AG20443 (cell line): Measurements from ENCODE around the gene OPA1.

ENCODE experiments used
- DNase-seq: peaks from one replicate; pipeline ENCODE4 v3.0.0; 2012; ENCODE audit warnings: low spot score, mixed read lengths

OPA1 gene, protein sequence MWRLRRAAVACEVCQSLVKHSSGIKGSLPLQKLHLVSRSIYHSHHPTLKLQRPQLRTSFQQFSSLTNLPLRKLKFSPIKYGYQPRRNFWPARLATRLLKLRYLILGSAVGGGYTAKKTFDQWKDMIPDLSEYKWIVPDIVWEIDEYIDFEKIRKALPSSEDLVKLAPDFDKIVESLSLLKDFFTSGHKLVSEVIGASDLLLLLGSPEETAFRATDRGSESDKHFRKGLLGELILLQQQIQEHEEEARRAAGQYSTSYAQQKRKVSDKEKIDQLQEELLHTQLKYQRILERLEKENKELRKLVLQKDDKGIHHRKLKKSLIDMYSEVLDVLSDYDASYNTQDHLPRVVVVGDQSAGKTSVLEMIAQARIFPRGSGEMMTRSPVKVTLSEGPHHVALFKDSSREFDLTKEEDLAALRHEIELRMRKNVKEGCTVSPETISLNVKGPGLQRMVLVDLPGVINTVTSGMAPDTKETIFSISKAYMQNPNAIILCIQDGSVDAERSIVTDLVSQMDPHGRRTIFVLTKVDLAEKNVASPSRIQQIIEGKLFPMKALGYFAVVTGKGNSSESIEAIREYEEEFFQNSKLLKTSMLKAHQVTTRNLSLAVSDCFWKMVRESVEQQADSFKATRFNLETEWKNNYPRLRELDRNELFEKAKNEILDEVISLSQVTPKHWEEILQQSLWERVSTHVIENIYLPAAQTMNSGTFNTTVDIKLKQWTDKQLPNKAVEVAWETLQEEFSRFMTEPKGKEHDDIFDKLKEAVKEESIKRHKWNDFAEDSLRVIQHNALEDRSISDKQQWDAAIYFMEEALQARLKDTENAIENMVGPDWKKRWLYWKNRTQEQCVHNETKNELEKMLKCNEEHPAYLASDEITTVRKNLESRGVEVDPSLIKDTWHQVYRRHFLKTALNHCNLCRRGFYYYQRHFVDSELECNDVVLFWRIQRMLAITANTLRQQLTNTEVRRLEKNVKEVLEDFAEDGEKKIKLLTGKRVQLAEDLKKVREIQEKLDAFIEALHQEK

DNA sequence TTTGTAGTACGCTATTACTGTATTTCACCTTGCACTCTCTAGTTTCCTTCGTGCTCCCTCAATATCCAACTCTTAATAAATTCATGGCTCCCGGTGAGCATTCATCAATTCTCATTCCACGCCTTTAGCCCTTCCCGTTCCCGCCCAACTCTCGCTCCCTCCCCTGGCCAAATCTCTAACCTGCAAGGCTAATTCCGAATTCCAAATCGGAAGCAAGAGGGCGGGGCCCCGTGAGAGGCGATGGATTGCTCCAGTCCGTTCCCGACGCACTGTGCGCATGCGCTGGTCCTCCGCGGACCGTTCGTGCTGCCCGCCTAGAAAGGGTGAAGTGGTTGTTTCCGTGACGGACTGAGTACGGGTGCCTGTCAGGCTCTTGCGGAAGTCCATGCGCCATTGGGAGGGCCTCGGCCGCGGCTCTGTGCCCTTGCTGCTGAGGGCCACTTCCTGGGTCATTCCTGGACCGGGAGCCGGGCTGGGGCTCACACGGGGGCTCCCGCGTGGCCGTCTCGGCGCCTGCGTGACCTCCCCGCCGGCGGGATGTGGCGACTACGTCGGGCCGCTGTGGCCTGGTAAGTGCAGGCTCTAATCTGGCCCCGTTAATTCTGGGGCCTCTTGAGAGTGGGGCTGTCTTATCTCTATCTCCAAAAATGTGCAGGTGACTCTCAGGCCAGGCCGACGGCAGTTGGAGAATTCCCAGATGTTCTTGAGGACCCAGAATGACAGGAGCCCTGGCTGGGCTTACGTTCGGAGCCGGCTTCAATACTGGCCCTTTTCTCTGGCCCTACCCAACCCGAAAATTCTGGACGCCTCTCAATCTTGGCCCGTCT lies at the start of gene OPA1:
Gene OPA1, plus strand, starts transcription at position 368 of the 827 bp plus-strand sequence. Its CDS starts 170 bp downstream, at position 538.
- DNase-seq: peak; percentile 100

DNA sequence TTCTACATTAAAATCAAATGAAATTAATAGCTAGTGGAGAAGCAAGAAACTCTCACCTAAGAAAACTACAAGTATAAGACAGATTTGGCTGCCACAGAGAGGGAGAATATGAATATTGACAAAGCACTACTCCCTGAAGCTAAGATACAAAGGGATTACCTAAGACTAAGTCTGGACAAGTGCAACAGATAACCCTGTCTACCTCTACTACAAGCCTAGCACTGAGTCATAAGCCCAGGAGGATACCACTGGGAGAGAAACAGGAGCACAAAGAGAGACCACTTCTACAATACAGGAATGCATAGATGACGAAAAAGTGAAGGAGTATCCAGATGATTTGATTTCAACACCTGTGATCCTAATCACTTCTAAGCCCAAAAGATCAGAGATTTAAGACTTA lies 48.7 kb upstream of the OPA1 start:
- no peak for DNase-seq

DNA sequence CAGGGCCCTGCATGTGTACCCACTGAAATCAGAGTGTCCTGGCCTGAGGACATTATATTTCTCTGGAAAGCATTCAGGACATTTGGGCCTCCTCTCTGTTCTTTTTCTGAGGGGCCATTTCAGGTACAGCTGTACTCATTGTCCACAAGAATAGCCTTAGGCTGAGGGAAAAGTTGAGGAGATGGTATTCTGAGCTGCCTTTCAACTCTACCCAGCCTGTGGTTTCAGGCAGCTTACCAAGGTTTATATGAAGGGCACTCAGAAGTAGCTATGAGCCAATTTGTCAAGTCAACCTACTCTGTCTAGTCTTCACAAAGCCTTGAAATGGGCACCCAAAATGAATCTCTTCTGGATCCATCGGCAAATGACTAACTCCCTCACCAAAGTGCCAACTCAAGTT lies 47.7 kb upstream of the OPA1 start:
- no peak for DNase-seq

DNA sequence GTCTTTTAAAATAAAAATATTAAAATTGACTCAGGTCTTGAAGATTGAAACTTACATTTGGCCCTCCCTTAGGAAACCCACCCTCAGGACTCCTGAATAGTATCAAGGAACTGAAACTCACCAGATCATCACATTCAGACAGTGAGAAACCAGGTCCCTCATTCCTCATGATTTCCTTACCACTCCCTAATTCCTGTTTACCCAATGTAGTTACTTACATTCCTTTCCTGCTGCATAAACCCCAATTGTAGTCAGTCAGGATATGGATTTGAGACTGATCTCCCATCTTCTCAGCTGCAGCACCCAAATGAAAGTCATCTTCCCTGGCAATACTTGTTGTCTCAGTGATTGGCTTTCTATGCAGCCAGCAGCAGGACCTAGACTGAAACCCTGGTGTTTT lies 46.9 kb upstream of the OPA1 start:
- DNase-seq: no peak

DNA sequence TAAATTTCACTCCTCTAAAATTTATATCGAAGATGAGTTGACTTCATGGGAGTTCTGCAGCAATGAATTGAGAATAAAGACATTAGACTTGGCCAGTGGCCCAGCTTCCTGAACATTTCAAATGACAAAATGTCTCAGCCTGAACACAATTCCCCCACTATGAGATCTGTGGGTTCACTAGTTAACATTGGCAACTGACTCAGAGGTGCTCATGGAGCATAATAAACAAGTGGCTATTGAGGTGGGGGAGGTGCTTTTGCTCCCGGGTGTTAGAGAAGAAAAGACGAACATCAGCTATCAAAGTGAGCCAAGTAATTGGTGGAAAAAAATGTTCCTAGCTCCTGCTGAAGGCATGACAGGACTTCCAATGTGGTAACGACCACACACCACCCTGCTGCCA lies 44.6 kb upstream of the OPA1 start:
- no peak for DNase-seq

DNA sequence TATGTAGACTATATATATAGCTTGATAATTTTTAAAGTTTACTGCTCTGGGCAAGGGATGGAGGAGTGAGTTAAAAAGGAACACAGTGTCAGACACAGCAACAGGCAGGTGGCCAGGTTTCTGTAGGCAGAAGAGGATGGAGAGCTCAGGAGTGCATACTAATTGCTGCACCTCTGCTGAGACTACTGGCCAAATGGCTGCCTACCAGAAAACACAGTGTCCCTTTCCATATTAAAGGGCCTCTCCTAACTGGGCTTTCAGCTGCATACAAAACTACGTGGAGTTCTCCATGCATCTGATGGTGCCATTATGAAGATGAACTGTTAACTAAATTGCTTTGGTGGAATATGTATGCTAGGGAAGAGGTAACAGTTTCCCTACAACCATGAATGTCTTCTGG lies 40.1 kb upstream of the OPA1 start:
- DNase-seq: no peak

DNA sequence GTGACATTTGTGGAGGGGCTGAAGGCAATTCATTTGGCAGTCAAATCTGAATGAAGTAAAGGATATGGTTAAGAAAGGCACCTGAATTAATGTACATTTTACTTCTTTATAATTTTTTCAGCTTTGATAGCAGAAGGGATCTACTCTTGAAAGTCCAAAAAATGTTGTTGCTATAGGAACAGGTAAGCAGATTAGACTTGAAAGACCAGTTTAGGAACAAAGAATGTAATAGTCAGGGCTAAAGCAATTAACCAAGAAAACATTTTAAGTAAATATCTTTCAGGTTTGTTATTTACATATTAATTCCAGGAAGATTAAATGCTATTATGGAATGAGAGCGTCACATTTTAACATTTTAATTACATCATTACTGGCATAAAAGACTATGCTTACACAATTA lies 39.4 kb upstream of the OPA1 start:
- no peak for DNase-seq

DNA sequence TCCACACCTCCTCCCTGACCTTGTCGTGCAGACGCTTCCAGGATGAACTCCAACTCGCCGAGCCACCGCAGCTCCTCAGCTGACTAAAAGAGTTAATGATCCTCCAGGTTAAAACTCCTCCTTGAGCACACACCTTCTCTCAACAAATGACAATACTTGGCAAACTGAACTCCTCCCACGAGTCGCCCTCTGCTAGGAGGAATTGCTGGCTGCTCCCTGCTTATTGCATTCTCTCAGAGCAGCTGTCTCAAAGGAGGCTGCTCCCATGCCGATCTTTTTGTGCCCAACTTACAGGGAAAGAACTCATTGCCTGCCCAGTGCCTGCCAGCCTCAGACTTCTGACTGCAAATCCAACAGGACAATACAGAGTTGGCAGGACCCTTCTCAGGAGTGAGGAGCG lies 38.2 kb upstream of the OPA1 start, which contains the start of gene ATP13A4:
Gene ATP13A4, minus strand, starts transcription at position 85 of the 400 bp plus-strand sequence. CDS start 96 bp downstream, outside the sequence.
- DNase-seq: no peak

DNA sequence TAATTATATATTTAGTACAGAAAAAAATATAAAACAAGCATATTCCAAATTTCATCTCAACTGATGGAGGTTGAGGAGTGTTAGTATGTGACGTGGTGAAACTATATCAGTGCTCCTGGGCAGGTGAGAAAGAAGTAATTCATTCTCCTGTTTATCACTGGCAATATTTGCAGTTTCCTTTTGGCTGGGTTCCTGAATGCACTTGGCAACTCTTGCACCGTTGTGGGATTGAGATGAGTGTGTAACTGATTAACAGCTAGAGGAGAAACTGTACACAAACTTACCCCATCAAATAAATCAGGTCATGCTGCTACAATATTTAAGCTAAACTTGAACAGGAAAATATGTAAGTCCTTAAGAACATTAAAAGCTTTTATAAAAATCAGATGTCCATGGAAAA lies 36.2 kb upstream of the OPA1 start:
- DNase-seq: no peak

DNA sequence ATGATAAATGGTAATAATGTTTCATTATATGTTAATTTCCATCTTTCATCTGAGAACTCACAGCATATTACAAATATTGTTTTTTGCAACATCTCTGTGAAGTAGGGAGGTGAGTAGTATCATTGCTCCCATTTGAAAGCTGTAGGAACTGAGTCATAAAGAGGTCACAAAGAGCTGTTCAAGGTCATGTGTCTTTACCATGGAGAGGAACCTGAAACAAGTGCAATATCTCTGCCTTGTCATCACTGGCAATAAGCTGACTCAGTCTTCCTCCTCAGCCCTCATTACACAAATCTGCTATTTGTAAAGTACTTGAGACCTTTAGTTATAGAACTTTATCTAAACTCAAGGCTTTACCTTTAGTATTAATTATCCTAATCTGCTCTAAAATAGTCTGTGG lies 33.9 kb upstream of the OPA1 start:
- no peak for DNase-seq

DNA sequence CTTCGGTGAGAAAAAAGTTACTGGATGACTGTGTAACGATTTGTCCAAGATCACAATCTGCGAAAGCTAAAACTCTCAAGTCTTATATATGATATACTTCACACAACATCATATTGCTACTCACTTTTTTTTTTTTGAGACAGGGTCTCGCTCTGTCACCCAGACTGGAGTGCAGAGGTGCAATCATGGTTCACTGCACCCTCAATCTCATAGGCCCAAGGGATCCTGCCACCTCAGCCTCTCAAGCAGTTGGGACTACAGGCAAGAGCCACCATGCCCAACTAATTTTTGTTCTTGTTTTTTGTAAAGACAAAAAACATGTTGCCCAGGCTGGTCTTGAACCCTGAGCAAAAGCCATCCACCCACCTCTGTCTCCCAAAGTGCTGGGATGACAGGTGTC lies 32.9 kb upstream of the OPA1 start:
- DNase-seq: no peak

DNA sequence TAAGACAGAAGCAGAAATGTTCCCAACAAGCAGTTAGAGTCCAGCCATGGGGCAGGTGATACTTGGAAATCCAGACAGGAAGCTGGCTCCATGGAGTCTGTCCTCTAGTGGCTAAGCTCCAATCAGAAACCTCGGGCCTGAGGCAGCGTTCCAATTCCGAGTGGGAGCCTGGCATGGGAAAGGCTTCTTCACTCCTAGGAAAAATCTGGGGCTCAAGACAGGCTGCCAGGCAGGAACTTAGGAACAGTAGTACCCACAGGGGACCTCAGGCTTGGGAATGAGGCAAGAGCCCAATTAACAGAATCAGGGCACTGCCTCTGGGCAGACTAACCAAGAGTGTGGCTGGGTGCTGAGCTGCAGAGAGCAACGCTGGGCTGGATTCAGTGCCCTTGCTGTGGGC lies 32.1 kb upstream of the OPA1 start:
- no peak for DNase-seq

DNA sequence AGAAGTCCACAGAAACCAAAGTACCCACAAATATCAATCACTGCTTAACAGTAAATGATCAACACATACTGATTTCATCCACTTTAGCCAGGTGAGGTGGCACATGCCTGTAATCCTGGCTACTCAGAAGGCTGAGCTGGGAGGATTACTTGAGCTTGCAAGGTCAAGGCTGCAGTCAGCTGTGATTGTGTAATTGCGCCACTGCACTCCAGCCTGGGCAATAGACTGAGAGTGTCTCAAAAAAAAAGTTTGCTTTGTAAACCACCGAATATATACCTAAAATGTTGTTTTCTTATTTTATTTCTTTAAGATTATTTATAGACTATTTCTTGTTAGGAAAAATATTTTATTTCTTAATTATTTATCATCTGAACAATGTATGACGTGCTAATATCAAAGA lies 29.6 kb upstream of the OPA1 start:
- DNase-seq: no peak

DNA sequence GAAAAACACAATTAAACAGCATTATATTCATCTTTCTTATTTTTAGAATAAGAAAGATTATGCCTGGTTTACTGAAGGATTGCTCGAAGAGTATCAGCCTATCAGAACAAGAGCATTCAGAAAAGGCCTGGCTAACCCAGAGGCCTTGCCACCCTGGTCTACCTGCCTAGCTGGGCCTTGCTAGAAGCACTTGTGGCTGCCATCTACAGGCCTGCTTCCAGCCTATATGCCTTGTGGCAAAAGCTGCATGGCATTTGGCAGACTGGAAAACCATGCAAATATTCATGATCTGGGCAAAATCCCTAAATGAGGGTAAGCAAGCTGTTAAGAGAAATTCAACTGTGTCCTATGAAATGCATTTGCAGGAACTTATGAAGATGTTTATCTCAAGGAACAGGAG lies 29.0 kb upstream of the OPA1 start:
- no peak for DNase-seq

DNA sequence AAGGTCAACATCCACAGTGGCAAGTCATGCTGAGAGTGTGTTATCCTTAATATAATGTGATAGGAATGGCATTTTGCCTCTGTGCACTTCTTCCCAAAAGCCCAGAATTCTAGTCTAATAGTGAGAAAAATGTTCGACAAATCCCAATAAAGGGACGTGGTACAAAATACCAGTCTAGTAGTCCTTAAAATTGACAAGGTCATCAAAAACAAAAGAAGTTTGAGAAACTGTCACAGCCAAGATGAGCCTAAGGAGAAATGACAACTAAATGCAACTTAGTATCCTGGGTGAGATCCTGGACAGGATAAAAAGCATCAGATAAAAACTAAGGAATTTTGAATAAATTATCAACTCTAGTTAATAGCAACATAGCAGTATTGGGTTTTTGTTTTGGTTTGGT lies 23.9 kb upstream of the OPA1 start:
- DNase-seq: no peak

DNA sequence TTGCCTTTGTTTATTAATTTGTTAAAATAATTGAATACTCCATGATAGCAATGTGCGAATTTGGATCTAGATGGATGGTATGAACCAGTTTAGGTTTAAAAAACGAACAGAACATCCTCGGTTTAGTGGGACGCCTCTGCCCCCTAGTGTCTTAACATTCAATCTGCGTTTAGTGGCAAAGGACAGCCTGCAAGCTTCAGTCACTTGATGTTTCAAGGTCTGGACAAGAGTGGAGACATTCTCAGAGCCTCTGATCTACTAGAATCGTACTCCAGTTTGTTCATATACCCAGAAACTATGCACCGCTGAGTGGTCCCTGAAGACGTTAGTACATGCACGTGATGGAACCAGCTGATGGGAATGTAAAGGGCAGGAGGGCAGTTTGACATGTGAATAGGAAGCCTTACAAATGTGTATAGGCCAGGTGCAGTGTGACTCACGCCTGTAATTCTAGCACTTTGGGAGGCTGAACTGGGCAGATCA lies 20.5 kb upstream of the OPA1 start:
- peak; percentile 70 for DNase-seq

DNA sequence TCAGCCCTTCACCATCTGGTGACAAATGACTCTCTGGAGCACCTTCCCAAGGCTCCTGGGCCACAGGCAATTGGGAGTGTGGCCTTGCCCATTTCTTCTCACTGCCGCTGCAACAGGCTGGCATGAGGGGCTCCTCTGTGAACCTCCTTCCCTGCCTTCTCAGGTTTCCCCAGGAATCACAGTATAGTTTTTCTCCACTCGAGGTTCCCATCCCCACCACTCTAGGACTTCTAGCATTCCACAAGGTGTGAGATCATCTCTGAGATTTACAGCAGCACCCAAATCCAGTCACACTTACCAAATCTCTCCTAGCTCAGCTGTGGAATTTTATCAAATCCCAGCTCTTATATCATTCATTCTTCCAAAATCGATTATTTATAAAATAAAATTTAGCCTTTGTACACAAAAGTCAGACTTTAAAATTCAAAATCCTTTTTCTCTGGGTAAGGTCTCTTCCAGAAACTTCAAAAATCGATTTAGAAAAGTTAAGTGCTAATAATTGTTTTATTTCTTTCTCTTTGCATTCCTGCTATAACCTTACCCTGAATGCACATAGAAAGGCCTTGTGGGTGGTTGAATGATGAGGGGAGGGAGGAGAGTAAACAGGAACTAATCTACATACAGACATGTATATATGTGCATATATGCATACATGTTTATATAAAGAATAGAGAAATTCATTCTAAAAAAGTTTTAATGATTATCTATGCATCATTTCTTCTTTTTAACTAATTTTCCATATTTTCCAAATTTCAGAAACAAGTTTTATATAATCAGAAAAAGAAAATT lies 19.4 kb upstream of the OPA1 start:
- DNase-seq: no peak

DNA sequence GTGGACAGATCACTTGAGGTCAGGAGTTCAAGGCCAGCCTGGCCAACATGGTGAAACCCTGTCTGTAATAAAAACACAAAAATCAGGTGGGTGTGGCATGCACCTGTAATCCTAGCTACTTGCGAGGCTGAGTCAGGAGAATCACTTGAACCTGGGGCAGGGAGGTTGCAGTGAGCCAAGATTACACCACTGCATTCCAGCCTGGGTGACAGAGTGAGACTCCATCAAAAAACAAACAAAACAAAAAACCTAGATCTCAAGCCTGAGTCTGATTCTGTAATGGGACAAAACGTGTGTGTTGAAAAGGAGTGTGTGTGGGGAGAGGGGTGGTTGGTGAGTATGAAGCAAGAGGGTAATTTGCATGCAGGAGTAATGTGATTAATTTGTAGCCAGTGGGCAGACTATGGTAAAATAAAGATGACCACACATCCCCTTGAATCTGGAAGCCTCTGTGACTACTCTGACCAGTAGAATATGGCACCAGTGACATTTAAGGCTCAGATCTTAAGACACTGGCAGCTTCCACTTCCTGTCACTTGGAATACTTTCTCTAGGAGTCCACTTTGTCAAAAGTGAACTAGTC lies 18.4 kb upstream of the OPA1 start:
- DNase-seq: no peak

DNA sequence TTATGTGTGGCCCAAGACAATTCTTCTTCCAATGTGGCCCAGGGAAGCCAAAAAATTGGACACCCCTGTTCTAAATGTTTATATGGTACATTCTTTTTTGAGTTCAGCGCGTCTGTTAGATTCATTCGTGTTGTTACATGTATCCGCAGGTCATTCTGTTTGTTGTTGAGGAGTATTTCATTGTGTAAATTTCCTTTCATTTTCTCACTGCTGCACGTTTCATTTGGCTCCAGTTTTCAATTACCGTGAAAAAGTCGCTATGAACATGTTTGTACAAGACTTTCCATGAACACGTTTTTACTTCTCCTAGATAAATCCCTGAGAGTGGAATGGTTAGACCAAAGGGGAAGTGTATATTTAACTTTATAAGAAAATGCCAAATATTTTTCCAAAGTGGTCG lies 7.5 kb upstream of the OPA1 start:
- DNase-seq: no peak

DNA sequence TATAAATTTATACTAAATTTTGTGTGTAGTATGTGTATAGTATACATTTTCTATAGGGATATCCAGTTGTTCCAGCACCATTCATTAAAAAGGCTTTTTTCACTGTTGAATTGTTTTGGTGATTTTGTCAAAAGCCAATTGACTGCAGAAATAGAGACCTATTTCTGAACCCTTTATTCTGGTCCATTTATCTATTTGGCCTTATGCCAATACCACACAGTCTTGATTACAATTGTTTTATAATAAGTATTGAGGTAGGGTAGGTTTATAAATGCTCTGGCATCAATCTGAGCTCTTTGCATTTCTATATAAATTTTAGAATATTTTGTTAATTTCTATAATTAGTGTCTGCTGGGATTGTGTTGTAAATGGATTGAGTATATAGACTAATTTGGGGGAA lies 6.5 kb upstream of the OPA1 start:
- no peak for DNase-seq

DNA sequence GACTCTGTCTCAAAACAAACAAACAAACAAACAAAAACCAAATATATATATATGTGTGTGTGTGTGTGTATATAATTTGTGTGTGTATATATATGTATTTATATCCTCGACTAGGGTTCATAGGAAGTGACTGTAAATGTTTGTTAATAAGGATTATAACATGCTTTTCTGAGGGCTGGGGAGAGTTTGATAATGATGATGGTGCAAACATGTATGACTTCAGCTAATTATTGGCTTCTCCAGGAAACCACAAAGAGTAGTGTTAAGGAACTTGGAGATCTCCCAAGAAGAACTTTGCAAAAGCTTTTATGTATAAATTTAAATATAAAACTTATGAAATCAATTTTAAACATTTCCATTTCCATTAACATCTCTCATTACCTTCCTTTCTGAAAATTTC lies 3.9 kb upstream of the OPA1 start:
- no peak for DNase-seq
